HS-27A (cell line): ENCODE measurements around the gene SRMS.

Experiments used
- DNase-seq: peaks from one replicate; pipeline ENCODE4 v3.0.0-alpha.2; 2012; ENCODE audit warnings: low read depth, missing footprints

SRMS gene

DNA sequence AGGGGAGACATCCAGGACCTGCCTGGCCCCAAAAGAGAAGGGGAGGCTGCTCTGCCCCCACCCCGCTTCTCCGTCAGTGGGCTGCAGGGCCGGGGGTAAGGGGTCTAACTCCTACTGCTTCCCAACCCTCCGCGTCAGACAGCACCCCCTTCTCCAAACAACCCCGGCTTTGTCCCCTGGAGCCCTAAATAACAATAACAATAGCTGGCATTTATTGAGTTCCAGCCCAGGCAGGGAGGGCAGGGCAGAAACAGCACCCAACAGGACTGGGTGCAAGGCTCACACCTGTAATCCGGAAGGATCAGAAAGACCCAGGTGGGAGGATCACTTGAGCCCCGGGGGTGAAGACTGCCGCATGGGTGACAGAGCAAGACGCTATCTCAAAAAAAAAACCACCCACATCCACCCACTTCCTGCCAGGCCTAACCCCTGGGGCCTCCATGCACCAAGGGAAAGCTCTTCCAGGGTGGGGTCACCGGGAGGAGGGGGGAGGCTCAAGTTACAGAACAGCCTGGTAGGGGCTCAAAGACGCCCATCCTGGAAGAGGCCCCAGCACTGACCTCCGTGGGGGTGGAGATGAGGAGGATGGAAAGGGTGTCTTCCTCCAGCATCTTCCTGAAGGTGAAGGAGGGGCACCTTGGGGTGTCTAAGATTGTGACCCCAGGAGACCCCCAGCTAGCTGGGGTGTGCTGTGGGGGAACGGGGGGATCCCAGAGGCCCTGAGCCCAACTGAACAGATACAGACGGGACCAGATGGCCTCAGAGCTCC, 5.1 kb upstream of the SRMS start:
- no peak for DNase-seq

DNA sequence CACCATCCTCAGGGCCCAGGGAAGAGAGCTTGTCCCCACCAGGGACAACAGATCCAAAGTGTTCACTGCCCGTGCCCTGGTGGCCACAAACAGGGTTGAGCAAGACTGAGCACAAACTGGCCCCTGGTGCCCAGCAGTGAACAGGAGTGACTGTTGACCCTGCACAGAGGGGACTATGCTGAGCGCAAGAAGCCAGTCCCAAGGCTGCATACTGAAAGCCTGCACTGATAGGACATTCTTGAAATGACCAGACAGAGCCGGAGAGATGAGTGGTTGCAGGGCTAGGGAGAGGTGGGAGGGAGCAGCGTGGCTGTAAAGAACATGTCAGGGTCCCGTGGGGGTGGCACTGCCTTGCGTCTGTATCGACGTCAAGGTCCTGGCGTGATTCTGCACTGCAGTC, 3.5 kb upstream of the SRMS start:
- no peak for DNase-seq

GRCh38 chr20:63549679-63550282, 2.2 kb upstream of the SRMS start:
- no peak for DNase-seq

GRCh38 chr20:63549019-63549418, 1.5 kb upstream of the SRMS start:
- DNase-seq: no peak

DNA sequence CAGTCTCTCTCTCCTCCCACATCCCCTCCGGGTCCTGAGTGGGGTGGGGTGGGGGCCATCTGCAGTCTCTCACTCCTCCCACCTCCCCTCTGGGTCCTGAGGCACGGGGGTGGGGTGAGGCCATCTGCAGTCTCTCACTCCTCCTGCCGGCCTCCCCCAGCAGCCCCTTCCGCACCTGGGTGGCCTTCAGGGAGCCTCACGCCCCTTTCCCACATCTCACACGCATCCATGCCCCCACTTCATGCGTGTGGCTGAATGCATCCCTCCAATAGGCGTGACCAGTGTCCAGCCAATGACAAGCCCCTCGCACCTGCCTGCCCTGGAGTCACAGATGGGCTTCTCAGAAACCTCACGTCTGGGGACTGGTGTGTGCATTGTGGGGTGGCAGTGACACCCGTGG, 993 bp upstream of the SRMS start:
- no peak for DNase-seq

GRCh38 chr20:63546956-63547724, 409 bp downstream of the SRMS start:
- no peak for DNase-seq

GRCh38 chr20:63546256-63546955, 1.1 kb downstream of the SRMS start:
- no peak for DNase-seq

GRCh38 chr20:63545814-63546213, 1.7 kb downstream of the SRMS start:
- DNase-seq: no peak

DNA sequence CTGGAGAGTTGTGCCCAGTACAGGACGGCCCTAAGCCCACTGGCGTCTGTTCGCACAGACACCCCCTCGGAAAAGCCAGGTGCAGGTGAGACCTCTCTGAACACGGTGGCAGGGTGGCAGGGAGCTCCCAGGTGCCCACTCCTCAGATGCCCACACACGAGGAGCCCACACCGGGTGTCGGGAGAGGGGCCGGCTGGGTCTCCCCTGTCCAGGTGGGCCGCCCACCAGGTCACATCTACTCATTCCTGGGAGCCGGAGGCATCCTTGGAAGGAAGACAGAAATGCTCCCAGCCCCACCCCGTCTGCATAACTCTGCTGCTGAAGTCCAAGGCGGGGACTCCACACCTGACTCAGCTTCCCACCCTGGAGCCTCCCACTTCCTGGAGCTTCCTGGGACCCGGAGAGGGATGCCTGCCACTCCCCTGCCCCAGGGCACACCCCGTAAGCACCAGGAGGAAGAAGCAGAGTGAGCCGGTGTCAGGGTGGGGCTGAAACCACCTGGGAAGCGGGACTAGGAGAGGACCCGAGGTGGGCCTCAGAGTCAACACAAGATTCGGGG, 2.5 kb downstream of the SRMS start:
- no peak for DNase-seq

DNA sequence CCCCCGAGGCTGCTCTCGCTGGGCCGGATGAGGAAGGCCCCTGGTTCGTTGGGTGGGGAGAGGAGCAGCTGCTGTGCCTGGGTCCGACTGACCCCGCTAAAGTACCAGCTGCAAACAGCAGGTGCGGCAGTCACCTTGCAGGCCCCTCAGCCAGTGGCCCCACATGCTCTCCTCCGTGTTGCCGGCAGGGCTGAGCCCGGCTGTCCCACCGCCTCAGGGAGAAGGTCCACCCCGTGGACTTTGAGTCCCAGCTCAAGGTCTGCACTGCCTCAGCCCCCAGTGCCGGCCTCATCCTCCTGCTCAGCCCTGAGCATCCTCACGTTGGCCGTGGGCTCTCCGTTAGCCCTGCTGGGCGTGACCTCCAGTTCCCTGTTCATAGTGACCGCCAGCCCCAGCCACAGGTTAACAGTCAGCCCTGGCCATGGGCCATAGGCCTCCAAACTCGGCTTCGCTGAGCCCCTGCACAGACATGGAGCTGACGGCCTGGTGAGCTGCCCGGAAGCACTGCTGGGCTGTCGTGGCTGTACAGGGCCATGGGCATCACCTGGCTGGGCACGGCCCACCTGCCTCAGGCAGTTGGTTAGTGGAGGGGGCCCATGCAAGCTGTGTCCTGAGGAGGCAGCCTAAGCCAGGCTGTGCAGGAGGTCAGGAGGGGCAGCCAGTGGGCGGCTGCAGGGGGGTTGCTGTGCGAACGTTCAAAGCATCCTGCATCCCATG, 3.1 kb downstream of the SRMS start:
- no peak for DNase-seq

GRCh38 chr20:63543733-63544132, 3.8 kb downstream of the SRMS start:
- no peak for DNase-seq

GRCh38 chr20:63543131-63543530, 4.4 kb downstream of the SRMS start:
- no peak for DNase-seq

GRCh38 chr20:63542696-63543095, 4.9 kb downstream of the SRMS start:
- no peak for DNase-seq

DNA sequence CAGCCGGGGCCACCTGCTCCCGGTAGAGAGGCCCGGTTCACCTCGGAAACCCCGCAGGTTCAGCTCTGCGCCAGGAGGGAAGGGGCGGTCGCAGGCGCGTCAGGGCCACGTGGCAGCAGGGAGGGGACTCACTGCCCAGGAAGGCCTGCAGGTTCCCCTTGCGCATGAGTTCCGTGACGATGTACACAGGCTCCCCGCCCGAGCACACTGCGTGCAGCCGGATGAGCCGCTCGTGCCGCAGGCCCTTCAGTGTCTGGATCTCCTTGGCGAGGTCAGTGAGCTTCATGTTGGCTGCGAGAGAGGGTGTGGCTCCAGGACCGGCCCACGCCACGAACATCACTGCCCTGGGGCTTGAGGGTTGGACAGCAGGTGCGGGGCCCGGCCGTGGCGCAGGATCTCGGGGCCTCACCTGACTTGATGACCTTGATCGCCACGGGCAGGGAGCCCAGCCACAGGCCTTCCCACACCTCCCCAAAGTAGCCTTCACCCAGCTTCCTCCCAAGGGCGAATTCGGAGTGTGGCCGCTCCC, 5.5 kb downstream of the SRMS start:
- no peak for DNase-seq

- no peak for DNase-seq
These were observed 6.2 kb downstream of the SRMS start for GRCh38 chr20:63541371-63541770.

GRCh38 chr20:63540417-63541186, 6.9 kb downstream of the SRMS start:
- DNase-seq: no peak

- DNase-seq: no peak
These were observed 7.8 kb downstream of the SRMS start for GRCh38 chr20:63539441-63540370.

DNA sequence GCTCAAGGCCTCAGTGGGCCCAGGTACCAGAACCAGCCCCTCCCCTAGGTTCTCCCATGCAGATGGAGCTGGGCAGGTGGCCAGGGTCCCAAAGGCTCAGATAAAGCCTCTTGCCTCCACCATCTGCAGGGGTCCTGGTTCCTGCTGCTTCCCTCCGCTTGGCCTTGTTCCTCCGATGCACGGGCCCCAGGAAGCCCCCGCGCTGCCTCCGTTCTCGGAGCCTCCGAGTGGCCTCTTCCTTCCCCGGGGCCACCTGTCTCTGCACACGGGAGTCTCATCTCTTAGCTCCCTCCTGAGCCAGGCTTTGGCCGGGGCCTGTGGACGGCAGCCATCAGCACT, 8.5 kb downstream of the SRMS start:
- DNase-seq: no peak
